GM21737 (cell line): ENCODE measurements around the gene PTPRA.

ENCODE experiments used
- ATAC-seq: cut with Tn5 transposase; IDR thresholded peaks from one replicate; pipeline ENCODE4 v1.9.1; 2021; ENCODE audit warnings: mild to moderate bottlenecking, moderate library complexity; ENCODE audit not compliant: unreplicated experiment

PTPRA gene

DNA sequence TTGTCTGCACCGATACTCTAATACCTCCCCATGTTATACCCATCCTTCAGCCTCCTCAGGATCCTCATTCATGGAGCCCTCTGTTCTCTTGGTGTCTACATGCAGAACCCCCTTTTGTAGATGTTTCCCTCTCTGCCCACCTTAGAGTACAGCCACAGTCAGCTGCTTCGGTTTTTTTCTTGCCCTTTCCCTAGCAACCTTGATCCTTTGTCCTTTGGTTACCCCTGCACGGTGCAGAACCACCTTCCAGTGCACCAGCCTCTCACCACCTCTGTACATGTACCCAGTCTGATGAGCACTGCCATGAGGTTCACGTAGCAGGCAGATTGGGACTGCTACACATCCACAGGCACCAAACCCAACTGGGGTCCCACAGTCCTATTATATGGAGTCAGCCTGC lies 25.5 kb upstream of the PTPRA start:
- ATAC-seq = no peak

DNA sequence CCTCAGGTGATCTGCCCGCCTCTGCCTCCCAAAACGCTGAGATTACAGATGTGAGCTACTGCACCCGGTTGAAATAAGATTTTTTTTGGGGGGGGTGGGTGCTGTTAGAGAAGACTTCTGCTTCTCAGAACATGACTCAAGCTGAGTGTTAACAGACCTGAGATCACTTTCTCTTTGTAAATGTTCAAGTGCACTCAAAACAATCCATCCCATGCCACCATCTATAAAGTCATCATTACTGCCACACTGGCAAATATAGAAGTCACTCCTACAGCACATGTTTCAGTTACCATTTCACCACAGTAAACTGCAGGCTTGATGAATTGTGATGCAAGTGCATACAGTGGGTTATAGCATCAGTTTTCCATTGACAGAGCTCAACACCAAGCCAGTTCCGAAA lies 23.8 kb upstream of the PTPRA start:
- no peak for ATAC-seq

DNA sequence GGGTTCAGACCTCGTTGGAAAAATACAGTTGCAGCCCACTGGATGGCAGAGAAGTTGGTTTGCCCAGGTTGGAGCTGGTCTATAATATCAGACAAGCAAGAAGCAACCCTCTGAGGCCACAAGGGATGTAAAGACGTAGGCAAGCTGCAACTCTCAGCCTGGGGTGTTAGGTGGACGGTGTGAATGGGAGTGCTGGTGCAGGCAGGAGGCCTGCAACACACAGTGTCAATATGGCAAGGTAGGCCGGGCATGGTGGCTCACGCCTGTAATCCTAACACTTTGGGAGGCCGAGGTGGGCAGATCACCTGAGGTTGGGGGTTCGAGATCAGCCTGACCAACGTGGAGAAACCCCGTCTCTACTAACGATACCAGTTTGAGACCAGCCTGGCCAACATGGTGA lies 22.2 kb upstream of the PTPRA start:
- ATAC-seq = no peak

DNA sequence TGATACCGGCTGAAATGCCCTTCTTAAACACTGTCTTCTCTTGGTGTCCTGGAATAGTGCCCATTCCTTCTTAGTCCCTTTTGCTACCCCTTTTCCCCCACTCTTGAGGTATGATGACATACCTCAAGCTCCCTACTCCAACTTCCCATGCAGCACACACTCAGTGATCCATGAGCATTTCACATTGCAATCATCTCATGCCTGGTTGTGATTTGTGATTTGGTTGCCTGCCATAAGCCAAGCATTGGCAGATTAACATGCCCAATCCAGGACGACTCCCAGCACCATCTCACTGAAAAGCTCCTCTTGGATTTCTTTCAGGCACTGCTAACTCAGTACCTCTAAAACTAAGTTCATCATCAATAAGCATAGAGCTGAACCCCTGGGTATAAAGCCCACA lies 14.7 kb upstream of the PTPRA start:
- ATAC-seq = no peak

DNA sequence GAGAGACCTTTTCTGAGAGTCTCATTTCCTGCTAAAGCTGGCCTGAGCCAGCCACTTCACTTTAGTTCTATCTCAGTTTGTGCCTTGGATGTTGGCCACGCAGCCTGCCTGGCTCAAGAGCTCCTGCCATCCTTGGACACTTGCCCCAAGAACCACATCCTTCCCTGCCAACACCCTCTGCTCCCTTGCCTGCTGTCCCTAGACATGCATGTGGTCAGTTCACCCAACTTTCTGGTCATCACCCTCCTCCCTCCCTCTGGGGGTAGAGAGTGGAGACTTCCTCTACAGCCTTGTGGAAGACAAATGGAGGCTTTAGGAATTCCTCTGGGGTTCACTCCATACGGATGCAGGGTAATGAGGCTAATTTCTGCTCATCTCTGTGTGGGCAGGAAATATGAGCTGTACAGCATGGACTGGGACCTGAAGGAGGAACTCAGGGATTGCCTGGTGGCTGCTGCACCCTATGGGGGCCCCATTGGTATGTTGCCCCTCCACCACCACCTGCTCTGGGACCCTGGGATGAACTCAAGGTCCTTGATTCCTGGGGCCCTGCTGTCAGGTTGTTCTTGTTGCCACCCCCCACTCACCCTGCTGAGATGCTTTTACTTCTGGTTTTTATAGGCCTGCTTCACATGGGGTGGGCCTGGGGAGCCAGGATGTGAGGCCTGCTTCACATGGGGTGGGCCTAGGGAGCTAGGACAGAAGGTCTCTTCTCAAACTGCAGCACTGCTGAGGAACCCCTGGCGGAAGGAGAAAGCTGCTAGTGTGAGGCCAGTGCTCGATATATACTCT lies 13.8 kb upstream of the PTPRA start:
- ATAC-seq = no peak

DNA sequence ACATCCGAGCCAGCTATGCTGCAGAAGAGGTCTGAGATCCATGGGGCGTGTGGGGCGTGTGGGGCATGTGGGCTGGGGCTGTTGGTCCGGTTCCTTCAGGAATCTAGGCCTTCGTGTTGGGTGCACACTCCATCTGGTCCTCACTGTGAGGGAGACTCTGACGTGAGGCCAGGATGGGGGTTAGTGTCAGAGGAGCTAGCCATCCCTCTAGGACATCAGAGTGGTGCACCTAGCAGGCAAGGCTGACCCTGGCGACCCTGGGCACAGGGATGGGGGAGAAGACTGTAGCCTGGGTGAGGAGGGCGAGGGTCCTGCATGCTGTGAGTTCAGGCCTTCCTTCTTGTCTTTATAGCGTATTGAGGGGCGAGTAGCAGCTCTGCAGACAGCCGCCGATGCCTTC lies 8.7 kb upstream of the PTPRA start:
- ATAC-seq = no peak

DNA sequence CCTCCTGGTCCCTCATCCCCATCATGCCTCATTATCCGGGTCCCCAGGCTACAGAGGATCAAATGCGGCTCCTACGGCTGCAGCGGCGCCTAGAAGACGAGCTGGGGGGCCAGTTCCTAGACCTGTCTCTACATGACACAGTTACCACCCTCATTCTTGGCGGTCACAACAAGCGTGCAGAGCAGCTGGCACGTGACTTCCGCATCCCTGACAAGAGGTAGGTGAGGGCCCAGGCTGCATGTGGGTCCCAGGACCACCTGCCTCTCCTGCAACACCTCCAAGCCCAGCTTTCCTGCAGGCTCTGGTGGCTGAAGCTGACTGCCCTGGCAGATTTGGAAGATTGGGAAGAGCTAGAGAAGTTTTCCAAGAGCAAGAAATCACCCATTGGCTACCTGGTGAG lies 8.2 kb upstream of the PTPRA start:
- no peak for ATAC-seq

DNA sequence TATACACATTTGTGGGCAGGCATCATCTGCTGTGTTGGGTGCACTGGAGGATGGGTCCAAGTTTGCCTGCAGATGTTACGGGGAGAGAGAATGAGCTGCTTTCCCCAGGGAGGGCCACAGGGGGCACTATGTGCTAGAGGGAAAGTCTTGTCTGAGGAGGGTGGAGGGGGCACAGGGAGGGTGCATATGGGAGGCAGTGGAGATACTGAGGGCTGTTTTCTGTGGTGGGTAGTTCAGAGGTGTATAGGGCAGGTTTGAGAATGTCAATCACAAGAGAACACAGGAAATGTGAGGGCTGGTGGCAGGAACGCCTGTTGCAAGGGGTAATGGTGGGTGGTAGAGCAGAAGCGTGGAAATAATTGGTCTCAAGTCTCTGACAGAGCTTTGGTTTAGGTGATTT lies 7.7 kb upstream of the PTPRA start:
- ATAC-seq = no peak

DNA sequence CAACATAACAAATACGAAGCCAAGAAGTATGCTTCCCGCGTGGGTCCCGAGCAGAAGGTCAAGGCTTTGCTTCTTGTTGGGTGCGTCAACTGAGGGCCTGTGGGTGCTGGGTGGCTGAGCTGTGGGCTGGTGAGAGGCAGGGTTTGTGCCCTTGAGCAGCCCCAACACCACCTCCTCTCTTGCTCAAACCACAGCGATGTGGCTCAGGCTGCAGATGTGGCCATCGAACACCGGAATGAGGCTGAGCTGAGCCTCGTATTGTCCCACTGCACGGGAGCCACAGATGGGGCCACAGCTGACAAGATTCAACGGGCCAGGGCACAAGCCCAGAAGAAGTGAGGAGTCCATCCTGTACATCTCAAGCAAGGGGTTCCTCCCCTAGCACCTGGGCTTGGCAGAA lies 7.0 kb upstream of the PTPRA start:
- ATAC-seq = no peak

DNA sequence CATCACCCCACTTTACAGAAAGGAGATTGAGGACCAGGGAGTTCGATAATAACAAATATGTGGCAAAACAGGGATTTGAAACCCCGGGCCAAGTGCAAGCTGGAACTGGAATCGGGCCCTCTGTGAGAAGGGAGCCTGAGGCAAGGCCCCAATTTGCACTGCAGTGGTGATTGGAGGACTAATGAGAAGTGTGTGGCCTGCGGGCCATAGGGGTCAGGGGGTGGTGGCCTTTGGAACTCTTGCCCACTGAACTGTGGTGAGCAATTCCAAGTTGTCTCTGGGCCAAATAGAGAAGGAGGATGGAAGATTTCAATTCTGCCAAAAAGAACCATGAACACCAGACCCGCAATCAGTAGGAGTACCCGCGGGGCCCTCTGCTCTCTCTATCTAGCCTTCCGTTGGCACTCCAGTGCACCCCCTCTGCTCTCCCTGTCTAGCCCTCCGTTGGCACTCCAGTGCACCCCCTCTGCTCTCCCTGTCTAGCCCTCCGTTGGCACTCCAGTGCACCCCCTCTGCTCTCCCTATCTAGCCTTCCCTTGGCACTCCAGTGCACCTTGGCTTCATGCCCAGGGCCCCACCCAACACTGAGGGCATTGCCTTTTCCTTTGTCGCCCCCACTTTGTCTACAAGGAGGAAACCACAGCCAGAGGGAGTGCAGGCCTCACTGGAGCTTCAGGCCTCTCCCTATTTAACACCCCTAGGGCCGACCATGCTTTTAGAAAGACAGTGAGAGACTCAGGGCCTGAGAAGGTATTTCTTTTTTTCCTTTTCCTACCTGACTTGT lies 6.0 kb upstream of the PTPRA start:
- ATAC-seq = no peak

DNA sequence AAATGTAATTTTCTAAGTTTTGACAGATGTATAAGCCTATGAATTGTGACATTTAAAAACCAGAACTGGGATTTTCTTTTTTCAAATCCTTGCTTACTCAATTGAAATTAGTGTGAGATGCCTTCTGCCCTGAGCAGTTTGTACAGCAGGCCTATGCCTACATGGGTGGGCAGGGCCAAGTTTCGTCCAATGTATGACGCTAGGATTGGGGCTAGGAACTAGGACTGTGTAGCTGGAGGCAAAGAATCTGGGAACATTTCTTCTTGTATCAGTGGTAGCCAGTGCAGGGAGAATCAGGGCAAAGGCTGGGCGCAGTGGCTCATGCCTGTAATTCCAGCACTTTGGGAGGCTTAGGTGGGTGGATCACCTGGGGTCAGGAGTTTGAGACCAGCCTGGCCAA lies 3.9 kb upstream of the PTPRA start:
- ATAC-seq = no peak

DNA sequence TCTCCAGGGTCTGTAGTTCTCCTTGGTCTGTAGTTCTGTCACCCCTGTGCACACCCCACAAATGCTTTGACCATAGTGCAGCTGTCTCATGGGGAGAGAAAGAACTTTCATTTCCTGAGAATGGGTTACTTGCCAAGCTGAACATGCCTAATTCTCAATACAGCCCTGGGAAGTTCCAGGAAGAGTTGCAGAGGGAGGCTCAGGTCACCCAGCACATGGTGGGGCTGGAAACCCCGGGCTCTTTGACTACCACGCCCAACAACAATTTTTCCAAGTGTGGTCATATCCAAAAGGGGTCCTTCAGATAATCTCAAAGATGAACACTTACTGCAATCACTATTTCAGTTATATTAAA lies 2.2 kb upstream of the PTPRA start:
- no peak for ATAC-seq

DNA sequence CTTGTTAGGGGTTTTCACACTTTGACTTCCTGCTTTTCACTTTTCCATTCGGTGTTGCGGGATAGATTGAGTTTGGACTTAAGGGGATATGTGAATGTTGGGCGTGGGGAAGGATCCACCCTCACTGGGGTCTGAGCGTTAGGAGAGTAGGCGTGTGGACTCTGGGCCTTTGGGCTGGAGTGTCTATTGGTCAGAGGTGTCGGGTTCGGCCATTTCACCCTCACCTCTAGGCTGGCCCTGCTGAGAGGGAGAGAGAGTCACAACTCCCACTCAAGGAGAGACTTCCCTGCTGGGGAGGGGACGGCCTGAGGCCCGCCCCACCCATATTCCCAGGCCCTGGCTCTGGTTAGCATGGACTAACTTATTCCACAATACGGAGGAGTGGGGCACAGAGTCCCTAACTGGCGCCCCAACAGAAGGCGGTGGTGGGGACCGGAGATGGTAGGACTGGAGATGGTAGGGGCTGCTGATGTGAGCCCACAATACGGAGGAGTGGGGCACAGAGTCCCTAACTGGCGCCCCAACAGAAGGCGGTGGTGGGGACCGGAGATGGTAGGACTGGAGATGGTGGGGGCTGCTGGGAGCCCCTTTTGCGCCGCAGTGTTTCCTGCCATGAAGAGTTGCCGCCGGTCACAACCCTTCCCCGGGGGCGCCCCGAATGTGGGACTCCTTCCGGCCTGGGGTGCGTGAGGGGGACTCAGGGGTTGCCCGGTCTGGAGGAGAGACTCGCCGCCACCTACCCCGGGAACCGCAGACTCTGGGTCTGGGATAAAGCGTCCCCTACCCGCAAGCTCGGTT lies 1.4 kb upstream of the PTPRA start:
- no peak for ATAC-seq

DNA sequence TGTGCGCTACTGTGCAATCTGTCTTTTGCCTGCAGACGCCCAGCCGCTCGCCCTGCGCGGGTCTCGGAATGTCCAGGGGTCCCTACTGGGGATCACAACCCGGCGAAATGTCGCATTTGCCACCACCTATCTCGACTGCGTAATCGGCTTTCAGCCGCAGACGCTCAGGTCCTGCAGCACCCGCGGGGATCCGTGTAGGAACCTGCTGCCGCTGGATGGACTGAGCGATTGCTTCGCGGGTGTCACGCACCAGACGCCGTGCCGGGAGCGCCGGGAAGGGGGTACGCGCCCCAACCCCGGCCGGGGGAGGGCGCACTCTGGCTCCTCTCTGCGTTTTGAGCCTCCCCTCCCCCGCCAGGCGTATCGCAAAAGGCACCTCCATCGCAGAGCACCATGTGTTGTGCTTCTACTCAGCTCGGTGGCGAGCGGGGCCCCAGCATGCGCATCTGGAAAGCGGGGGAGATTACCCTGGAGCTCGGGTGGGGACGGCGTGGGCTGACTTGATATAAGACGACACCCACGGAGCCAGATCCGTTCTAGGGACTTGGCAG lies 747 bp upstream of the PTPRA start:
- no peak for ATAC-seq

DNA sequence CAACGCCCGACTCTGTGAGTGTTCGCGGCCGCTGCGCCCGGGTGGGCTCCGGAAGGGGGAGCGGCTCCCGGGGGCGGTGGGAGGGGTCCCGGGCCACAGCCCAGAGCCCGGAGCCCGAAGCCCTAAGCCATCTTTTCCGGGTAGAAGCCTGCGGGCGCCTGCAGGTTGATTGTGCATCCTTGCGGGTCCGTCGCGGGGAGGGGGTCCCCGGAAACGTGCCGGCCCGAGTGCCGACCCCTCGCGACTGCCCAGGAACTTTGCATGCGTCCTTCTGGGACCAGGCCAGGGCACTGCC lies 413 bp downstream of the PTPRA start:
- peak; percentile 37 for ATAC-seq

DNA sequence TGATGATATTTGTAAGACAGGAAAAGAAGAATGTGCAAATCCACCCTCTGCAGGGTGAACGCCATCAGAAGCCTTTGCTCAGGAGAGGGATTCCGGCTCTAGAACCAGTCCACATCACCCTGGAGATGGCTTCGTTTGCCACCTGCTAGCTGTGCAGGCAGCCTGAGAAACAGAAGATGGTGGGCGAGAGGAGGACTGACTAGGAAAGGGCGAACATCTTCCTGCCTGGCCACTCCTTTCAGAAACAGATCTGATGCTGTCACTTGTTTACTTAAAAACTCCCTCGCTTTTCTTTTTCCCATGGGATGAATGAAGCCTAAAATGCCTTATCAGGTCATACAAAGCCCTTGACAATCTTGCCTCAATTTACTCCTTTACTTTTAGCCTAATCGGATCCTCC lies 1.2 kb downstream of the PTPRA start:
- ATAC-seq = no peak

DNA sequence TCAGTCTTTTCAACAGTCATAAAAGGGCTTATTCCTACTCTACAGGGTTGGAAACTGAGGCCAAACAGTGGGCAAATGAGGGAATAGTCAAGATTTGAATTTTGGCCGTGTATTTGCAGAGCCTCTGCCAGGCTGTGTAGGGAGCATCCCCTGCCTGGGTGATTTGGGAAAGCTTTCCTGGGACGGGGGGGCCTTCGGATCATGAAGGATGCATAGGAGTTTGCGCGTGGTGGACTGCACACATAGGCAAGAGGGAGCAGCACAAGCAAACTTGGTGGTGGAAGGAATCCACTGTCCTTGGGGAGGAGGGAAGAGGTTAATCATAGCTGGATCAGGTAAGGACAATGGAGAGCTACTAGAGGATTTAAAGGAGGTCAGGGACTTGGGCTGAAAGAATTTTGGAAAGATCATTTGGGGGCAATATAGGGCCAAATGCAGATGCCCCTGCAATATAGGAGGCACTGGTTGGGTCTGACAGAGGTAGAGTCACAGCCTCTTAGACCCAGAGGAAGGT lies 2.5 kb downstream of the PTPRA start:
- ATAC-seq = no peak

DNA sequence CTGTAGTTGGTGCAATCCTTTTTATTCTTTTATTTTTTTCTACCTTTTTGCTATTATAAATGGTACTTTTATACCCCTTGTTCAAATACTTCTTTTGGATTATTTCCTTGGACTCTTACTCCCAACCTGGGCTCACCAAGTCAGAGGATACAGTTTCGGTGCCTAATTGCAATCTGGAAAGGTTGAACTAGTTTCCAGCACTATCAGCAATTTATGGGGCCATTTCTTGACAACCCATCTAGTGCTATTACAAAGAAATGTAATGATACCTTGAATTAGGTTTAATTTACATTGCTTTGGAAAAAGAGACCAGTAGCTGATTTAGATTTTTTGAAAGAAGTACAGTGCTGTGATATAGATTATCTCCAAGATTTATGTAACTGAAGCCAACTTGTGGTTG lies 5.2 kb downstream of the PTPRA start:
- no peak for ATAC-seq

DNA sequence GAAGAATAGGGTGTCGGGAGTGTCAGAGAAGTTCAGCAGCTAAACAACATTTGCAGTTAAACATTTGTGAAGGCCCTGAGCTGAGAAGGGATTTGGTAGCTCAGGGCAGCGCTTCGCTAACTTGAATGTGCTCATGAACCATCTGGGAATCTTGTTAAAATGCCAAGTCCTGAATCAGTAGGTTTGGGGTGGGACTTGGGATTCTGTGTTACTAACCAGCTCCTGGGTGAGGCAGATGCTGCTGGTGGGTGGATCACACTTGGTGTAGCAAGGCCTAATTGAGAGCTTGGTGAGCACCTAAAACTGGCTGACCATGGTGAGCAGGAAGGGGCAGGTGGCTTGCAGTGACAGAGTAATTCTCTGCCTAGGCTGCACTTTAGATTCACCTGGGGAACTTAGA lies 5.9 kb downstream of the PTPRA start:
- no peak for ATAC-seq

DNA sequence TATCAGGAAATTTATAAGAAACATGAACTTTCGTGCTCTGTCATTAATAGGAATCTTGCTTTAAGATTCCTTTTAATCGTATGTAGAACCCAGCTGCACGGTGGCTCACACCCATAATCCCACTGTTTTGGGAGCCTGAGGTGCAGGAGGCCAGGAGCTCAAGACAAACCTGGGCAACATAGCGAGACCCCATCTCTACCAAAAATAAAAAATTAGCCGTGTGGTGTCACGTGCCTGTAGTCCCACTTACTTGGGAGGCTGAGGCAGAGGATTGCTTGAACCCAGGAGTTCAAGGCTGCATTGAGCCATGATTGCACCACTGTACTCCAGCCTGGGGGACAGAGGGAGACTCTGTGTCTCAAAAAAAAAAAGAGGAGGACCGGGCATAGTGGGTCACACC lies 7.4 kb downstream of the PTPRA start:
- no peak for ATAC-seq
